Coronary artery (tissue), 2 donors: ENCODE results near the gene SLC6A18.

Experiments used
- DNase-seq: peaks from one replicate; pipeline ENCODE4 v3.0.0-alpha.2; 2017; ENCODE audit warnings: low spot score
- H3K27ac ChIP-seq, 2 donors: fragments of 200-600 bp; sonication (generic); one replicate each; pipeline ENCODE4 v1.5.1; 2016 to 2019
- H3K4me3 ChIP-seq: fragments of 200-600 bp; sonication (generic); 2 replicates; pipeline ENCODE4 v1.5.1; 2016; ENCODE audit warnings: mild to moderate bottlenecking, moderate library complexity
- CTCF ChIP-seq: fragments of 200-600 bp; sonication (generic); IDR thresholded peaks from one replicate; pipeline ENCODE4 v1.5.1; 2019; ENCODE audit warnings: antibody characterized with exemption

The SLC6A18 gene

GRCh38 chr5:1246711-1247431 lies 21.7 kb downstream of the SLC6A18 start:
- DNase-seq: no peak
- no peak overlapping the region for H3K4me3 ChIP-seq
- no peak overlapping the region for H3K27ac ChIP-seq
- no peak for TF ChIP-seq CTCF

- DNase-seq: no peak
- no peak overlapping the region for H3K27ac ChIP-seq
- H3K4me3 ChIP-seq: no peak overlapping the region
- no peak for TF ChIP-seq CTCF
These were observed 22.6 kb downstream of the SLC6A18 start for GRCh38 chr5:1247811-1248210.

GRCh38 chr5:1249366-1250280 lies 24.4 kb downstream of the SLC6A18 start:
- no peak for DNase-seq
- H3K4me3 ChIP-seq: no peak overlapping the region
- H3K27ac ChIP-seq: no peak overlapping the region
- TF ChIP-seq CTCF: no peak

GRCh38 chr5:1251678-1252580 lies 26.7 kb downstream of the SLC6A18 start:
- Histone ChIP-seq H3K27ac (no peak overlapping the region), H3K4me3 (no peak overlapping the region)
- DNase-seq: no peak
- no peak for TF ChIP-seq CTCF

- TF ChIP-seq CTCF: no peak
- no peak overlapping the region for H3K4me3 ChIP-seq
- H3K27ac ChIP-seq: no peak overlapping the region
- no peak for DNase-seq
These were observed 27.5 kb downstream of the SLC6A18 start for GRCh38 chr5:1252681-1253080.

GRCh38 chr5:1253456-1254105 lies 28.4 kb downstream of the SLC6A18 start:
- H3K27ac ChIP-seq: no peak overlapping the region
- no peak overlapping the region for H3K4me3 ChIP-seq
- TF ChIP-seq CTCF: no peak
- DNase-seq: no peak
